ENCODE results near the gene HDAC9. TPM values are rescaled to one million over a fixed set of nuclear protein-coding genes. Genes with fewer than 3 reads are reported as not detected.

The HDAC9 gene
- total RNA-seq, 4 donors from 2014 or later = 3.4 to 7.2 (median 4.5) TPM

- peaks cover 17% of the 10 kb centered on the region for H3K4me1 ChIP-seq
Observed at GRCh38 chr7:18497800-18498199, 2.3 kb downstream of the HDAC9 start.

GRCh38 chr7:18498341-18498740 is 2.8 kb downstream of the HDAC9 start:
- Histone ChIP-seq H3K27me3 (no peaks in the 10 kb centered on the region), H3K27ac (no peak overlapping the region), H3K4me1 (peaks cover 17% of the 10 kb centered on the region), H3K4me3 (no peak overlapping the region), H3K9me3 (no peaks in the 10 kb centered on the region), H3K36me3 (no peaks in the 10 kb centered on the region)
- no peak for TF ChIP-seq EP300 (IDR thresholded peaks at IDR 0.05)
- TF ChIP-seq POLR2A (IDR thresholded peaks at IDR 0.05) = no peak
- no peak for TF ChIP-seq POLR2AphosphoS5 (IDR thresholded peaks at IDR 0.05)
- TF ChIP-seq CTCF (IDR thresholded peaks at IDR 0.05) = no peak
- no peak for DNase-seq (ENCODE audit: low spot score in 2 of 2)
- 71% methylated on average over 2 of the region's 2 CpGs for WGBS

More at GRCh38 chr7:18497800-18498199, 2.3 kb downstream of the HDAC9 start:
- Histone ChIP-seq H3K27ac (no peak overlapping the region), H3K27me3 (no peaks in the 10 kb centered on the region), H3K9me3 (no peaks in the 10 kb centered on the region), H3K4me3 (no peak overlapping the region), H3K36me3 (no peaks in the 10 kb centered on the region)
- no peak for TF ChIP-seq POLR2A (IDR thresholded peaks at IDR 0.05)
- TF ChIP-seq POLR2AphosphoS5 (IDR thresholded peaks at IDR 0.05) = no peak
- no peak for TF ChIP-seq EP300 (IDR thresholded peaks at IDR 0.05)
- no peak for TF ChIP-seq CTCF (IDR thresholded peaks at IDR 0.05)
- DNase-seq (ENCODE audit: low spot score in 2 of 2) = no peak

GRCh38 chr7:18499407-18500177 is 4.0 kb downstream of the HDAC9 start:
- Histone ChIP-seq H3K27me3 (no peaks in the 10 kb centered on the region), H3K4me1 (peaks cover 17% of the 10 kb centered on the region), H3K4me3 (no peak overlapping the region), H3K27ac (no peak overlapping the region), H3K9me3 (no peaks in the 10 kb centered on the region), H3K36me3 (no peaks in the 10 kb centered on the region)
- no peak for DNase-seq (ENCODE audit: low spot score in 2 of 2)
- TF ChIP-seq EP300 (IDR thresholded peaks at IDR 0.05) = no peak
- TF ChIP-seq CTCF (IDR thresholded peaks at IDR 0.05) = no peak
- no peak for TF ChIP-seq POLR2A (IDR thresholded peaks at IDR 0.05)
- no peak for TF ChIP-seq POLR2AphosphoS5 (IDR thresholded peaks at IDR 0.05)
- WGBS = 46% methylated on average over 2 of the region's 2 CpGs

DNA sequence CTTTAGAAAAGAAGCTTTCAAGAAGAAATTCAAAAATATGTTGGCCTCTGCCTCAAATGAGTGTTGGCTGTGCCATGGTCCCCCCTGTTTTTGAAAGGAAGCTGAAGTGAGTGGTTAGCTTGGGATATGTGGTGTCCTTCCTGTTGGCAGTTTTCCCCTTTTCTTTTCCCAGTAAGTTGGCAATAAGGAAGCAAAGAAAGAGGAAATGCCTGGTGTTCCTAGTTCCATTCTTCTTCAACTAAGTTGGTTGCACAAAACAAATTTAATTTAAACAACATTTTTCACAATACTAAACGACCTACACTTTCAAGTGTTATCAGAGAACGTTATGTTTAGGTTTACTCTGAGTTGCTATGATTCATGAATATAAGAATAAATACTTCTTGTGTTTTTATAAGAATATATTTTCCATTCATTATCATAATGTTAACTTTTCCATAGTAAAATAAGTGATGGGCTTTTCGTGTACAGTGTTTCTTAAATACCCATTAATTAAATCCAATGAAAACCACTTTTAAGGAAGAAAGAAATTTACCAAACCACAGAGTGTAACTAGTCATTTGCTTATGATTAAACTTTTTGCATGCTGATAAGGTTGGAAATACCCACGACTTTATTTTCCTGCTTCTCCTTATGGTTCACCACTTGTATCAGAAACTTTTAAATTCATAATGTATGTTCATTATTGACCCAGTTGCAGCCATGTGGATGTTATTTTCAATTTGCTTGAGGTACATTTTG is 7.7 kb downstream of the HDAC9 start:
- WGBS = 66% methylated on average over 4 of the region's 4 CpGs
- Histone ChIP-seq H3K4me1 (no peaks in the 10 kb centered on the region), H3K27ac (no peak overlapping the region), H3K36me3 (no peaks in the 10 kb centered on the region), H3K4me3 (no peak overlapping the region), H3K9me3 (no peaks in the 10 kb centered on the region), H3K27me3 (no peaks in the 10 kb centered on the region)
- TF ChIP-seq EP300 (IDR thresholded peaks at IDR 0.05) (no peak), POLR2A (IDR thresholded peaks at IDR 0.05) (no peak), POLR2AphosphoS5 (IDR thresholded peaks at IDR 0.05) (no peak), CTCF (IDR thresholded peaks at IDR 0.05) (no peak)
- no peak for DNase-seq (ENCODE audit: low spot score in 2 of 2)

DNA sequence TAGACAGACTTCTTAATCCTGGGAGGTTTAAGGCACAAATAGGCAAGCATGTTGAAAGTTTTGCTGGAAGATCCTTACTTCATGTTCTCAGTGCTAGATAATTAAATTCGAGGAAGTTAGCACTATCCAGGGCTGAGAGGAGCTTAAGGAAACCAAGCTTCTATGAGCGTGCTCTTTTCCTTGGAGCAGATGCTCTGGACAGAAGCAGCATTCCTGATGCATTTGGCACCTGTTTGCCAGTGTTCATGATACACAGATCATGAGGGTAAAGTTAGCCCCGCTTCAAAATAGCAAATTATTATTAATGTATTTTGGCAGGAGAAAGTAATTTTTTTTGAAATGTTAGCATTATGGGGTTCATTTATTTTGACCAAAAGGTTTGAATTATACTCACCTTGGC is 9.4 kb downstream of the HDAC9 start:
- Histone ChIP-seq H3K27me3 (no peaks in the 10 kb centered on the region), H3K9me3 (no peaks in the 10 kb centered on the region), H3K36me3 (no peaks in the 10 kb centered on the region), H3K4me3 (no peak overlapping the region), H3K27ac (no peak overlapping the region), H3K4me1 (peaks cover 5% of the 10 kb centered on the region)
- 87% methylated on average over 3 of the region's 3 CpGs for WGBS
- DNase-seq (ENCODE audit: low spot score in 2 of 2) = no peak
- TF ChIP-seq CTCF (IDR thresholded peaks at IDR 0.05) = no peak
- no peak for TF ChIP-seq EP300 (IDR thresholded peaks at IDR 0.05)
- no peak for TF ChIP-seq POLR2AphosphoS5 (IDR thresholded peaks at IDR 0.05)
- TF ChIP-seq POLR2A (IDR thresholded peaks at IDR 0.05) = no peak
